SU-DHL-6 (cell line): ENCODE results near the gene RHOT2.

Experiments
- H2AFZ ChIP-seq: fragments of 200-600 bp; sonication (generic); 2 replicates; pipeline ENCODE4 v1.6.1; 2014; ENCODE audit warnings: low read depth, mild to moderate bottlenecking, moderate library complexity, mixed read lengths, antibody characterized with exemption, low read length; ENCODE audit not compliant: severe bottlenecking
- H3F3A ChIP-seq: fragments of 200-600 bp; shearing (Covaris generic); 2 replicates; pipeline ENCODE4 v1.6.0; 2016; ENCODE audit warnings: antibody characterized with exemption, mild to moderate bottlenecking; ENCODE audit not compliant: insufficient read depth
- H3K27ac ChIP-seq: fragments of 200-600 bp; sonication (generic); 2 replicates; pipeline ENCODE4 v1.5.1; 2016; ENCODE audit warnings: low read depth, mild to moderate bottlenecking, low read length, moderate library complexity, mixed read lengths
- H3K27me3 ChIP-seq: fragments of 200-600 bp; sonication (generic), shearing (Covaris generic); 2 replicates; pipeline ENCODE4 v1.6.0; 2014; ENCODE audit warnings: mild to moderate bottlenecking, low read length
- H3K36me3 ChIP-seq: fragments of 200-600 bp; sonication (generic); 2 replicates; pipeline ENCODE4 v1.6.1; 2014; ENCODE audit warnings: mild to moderate bottlenecking, low read length, mixed read lengths
- H3K4me2 ChIP-seq: fragments of 300-600, 200-600 bp; shearing (Covaris generic), sonication (generic); 2 replicates; pipeline ENCODE4 v1.6.0; 2014; ENCODE audit warnings: low read length, low read depth, mild to moderate bottlenecking; ENCODE audit not compliant: poor library complexity, severe bottlenecking
- H3K4me3 ChIP-seq: fragments of 200-600 bp; sonication (generic); 2 replicates; pipeline ENCODE4 v1.5.1; 2014; ENCODE audit warnings: antibody characterized with exemption, low read length, mild to moderate bottlenecking, mixed read lengths; ENCODE audit not compliant: insufficient read depth, poor library complexity, severe bottlenecking
- H3K79me2 ChIP-seq: fragments of 200-600 bp; sonication (generic); 2 replicates; pipeline ENCODE4 v1.6.1; 2014; ENCODE audit warnings: mild to moderate bottlenecking, low read length, moderate library complexity; ENCODE audit not compliant: insufficient read depth
- H3K9ac ChIP-seq: fragments of 200-600 bp; sonication (generic); 2 replicates; pipeline ENCODE4 v1.7.0; 2014; ENCODE audit warnings: mild to moderate bottlenecking, low read length
- H3K9me2 ChIP-seq: fragments of 200-600 bp; sonication (generic); replicated peaks from 2 replicates; pipeline ENCODE4 v1.6.1; 2014; ENCODE audit warnings: low read length; ENCODE audit not compliant: insufficient read depth
- H3K9me3 ChIP-seq: fragments of 200-600 bp; sonication (generic); 2 replicates; pipeline ENCODE4 v1.6.1; 2014; ENCODE audit warnings: low read length, mixed read lengths; ENCODE audit not compliant: insufficient read depth
- H4K20me1 ChIP-seq: fragments of 200-600 bp; sonication (generic); 2 replicates; pipeline ENCODE4 v1.6.1; 2014; ENCODE audit warnings: low read depth, mild to moderate bottlenecking, antibody characterized with exemption, low read length, moderate library complexity, mixed read lengths
- CTCF ChIP-seq: fragments of 200-600 bp; sonication (generic); IDR thresholded peaks from one replicate; pipeline ENCODE4 v1.5.1; 2017; ENCODE audit warnings: antibody characterized with exemption, mild to moderate bottlenecking, low read length, moderate library complexity; ENCODE audit not compliant: insufficient read depth, poor library complexity, severe bottlenecking
- EZH2phosphoT487 ChIP-seq: fragments of 200-600 bp; sonication (generic), shearing (Covaris generic); conservative IDR thresholded peaks from 2 replicates; pipeline ENCODE4 v1.6.1; 2018; ENCODE audit warnings: mild to moderate bottlenecking, antibody characterized with exemption, low read length, moderate library complexity, mixed read lengths

RHOT2 gene

GRCh38 chr16:720990-721764, 53.2 kb downstream of the RHOT2 start, which contains the start of gene ANTKMT:
ANTKMT (plus strand) TSS chr16:721146; CDS start chr16:721275, 129 bp downstream.
- TF ChIP-seq CTCF (no peak), EZH2phosphoT487 (no peak)
- Histone ChIP-seq H3K27me3 (no peaks in the 10 kb centered on the region), H3K36me3 (no peaks in the 10 kb centered on the region), H3K9ac (peak within 1 kb of the TSS; percentile 99), H3K4me2 (peak within 1 kb of the TSS; percentile 61), H2AFZ (peak within 1 kb of the TSS; percentile 48), H3K9me2 (no peaks in the 10 kb centered on the region), H3F3A (peaks cover 7% of the 10 kb centered on the region), H3K9me3 (no peaks in the 10 kb centered on the region), H3K79me2 (no peaks in the 10 kb centered on the region), H3K4me3 (peak within 1 kb of the TSS; percentile 80), H4K20me1 (no peaks in the 10 kb centered on the region; the same call in 1 of the 2 replicates), H3K27ac (peak within 1 kb of the TSS; percentile 82)

- TF ChIP-seq EZH2phosphoT487 (no peak), CTCF (no peak)
- no peak overlapping the region for H2AFZ ChIP-seq
- H3K27me3 ChIP-seq = no peaks in the 10 kb centered on the region
- peak overlapping the region; percentile 61 for H3K4me2 ChIP-seq
- H3F3A ChIP-seq = peaks cover 12% of the 10 kb centered on the region
- H3K9ac ChIP-seq = peak overlapping the region; percentile 99; the same call in 1 of the 2 replicates
- H3K36me3 ChIP-seq = no peaks in the 10 kb centered on the region
- H3K79me2 ChIP-seq = no peaks in the 10 kb centered on the region
- H3K27ac ChIP-seq = no peak overlapping the region
- H3K9me3 ChIP-seq = no peaks in the 10 kb centered on the region
- no peaks in the 10 kb centered on the region; the same call in 1 of the 2 replicates for H4K20me1 ChIP-seq
- H3K9me2 ChIP-seq = no peaks in the 10 kb centered on the region
- peak overlapping the region; percentile 80 for H3K4me3 ChIP-seq
Observed at GRCh38 chr16:721765-722540, 54.0 kb downstream of the RHOT2 start.

- H3K79me2 ChIP-seq = no peaks in the 10 kb centered on the region
- H3K4me2 ChIP-seq = no peak overlapping the region
- no peaks in the 10 kb centered on the region; the same call in 1 of the 2 replicates for H4K20me1 ChIP-seq
- no peak for TF ChIP-seq EZH2phosphoT487
- H3K36me3 ChIP-seq = no peaks in the 10 kb centered on the region
- no peaks in the 10 kb centered on the region for H3K9me3 ChIP-seq
- H3F3A ChIP-seq = peaks cover 14% of the 10 kb centered on the region
- H3K27me3 ChIP-seq = no peaks in the 10 kb centered on the region
- no peaks in the 10 kb centered on the region for H3K9me2 ChIP-seq
- no peak overlapping the region for H2AFZ ChIP-seq
- H3K27ac ChIP-seq = no peak overlapping the region
- no peak overlapping the region for H3K4me3 ChIP-seq
- H3K9ac ChIP-seq = no peak overlapping the region
Observed at GRCh38 chr16:722835-723633, 55.1 kb downstream of the RHOT2 start.
